Superior temporal gyrus (tissue), 1 donor: ENCODE data around the gene PSPH.

Experiments used
- DNase-seq: peaks from one replicate; pipeline ENCODE4 v3.0.0-alpha.2; 2016; ENCODE audit errors: extremely low spot score

The PSPH gene

DNA sequence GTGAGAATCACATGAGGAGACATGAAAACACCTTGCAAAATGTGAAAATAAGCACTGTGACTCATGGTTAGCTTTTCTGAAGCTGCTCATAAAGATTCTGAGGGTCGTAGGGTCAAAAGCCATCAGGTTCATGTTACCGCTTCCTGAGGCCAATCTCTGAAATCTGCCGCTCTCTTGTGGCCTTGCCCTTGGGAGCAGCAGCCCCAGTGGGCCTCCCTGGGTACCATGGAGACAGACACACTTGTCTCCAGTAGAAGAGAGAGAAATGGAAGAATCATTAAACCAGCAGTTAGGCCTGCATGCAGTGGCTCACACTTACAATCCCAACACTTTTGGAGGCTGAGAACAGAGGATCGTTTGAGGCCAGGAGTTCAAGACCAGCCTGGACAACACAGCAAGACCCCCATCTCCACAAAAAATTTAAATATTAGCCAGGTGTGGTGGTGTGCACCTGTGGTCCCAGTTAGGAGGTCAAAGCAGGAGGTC, 44.0 kb downstream of the PSPH start:
- no peak for DNase-seq

GRCh38 chr7:56003749-56004148, 47.5 kb downstream of the PSPH start:
- no peak for DNase-seq

DNA sequence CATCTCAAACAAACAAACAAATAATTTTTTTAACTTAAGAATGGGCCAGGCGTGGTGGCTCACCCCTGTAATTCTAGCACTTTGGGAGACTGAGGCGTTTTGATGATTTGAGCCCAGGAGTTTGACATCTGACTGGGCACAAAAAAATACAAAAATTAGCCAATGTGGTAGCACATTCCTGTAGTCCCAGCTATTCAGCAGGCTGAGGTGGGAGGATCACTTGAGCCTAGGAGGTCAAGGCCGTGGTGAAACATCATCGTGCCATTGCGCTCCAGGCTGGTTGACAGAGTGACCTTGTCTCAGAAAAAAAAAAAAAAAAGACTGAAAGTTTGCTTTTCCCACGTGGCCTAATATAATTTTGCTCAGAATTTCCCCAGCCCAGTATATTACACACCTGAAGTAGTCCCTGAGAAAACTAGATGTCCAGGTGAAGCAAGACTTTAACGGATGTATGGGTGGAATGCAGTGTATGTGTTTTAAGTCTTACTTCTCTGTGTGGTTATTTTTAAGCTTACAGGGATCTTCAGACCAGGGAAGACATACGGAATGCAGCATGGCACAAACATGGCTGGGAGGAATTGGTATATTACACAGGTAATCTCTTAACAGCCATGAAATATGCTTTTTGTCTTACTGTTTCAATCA, 54.3 kb downstream of the PSPH start:
- no peak for DNase-seq

DNA sequence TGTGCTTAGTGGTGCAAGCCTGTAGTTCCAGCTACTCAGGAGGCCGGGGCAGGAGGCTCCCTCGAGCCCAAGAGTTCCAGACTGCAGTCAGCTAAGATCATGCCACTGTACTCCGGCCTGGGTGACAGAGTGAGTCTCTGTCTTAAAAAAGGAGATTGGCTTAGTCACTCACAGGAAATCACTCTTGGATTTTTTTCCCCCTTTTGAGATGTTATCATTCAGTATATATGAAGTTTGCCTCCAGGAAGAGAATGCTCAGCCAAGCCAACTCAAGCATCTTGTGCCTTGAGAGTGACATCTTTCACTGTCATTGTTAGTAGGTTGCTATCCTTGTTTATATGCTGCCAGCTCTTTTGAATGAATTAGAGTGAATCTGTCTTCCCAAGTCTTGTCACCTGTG, 58.9 kb downstream of the PSPH start:
- no peak for DNase-seq

- DNase-seq: no peak
Observed at GRCh38 chr7:55983537-55983936, 67.7 kb downstream of the PSPH start.

- DNase-seq: no peak
Observed at GRCh38 chr7:55980266-55980665, 71.0 kb downstream of the PSPH start.

DNA sequence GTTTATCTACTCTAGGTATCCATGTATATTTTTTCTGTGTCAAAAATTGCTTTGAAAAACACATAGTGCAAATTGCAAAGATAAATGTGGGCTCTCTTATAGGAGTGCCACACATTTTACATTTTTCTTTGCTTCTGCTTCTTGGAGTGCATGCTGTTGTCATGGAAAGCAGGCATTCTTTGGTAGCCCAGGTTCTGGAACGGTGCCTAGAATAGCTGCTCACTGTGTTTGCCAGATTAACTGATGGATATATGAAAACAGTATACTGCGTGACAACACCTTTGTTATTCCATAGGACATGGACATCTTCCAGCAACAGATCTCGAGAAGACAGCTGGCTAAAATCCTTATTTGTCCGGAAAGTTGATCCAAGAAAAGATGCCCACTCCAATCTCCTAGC, 73.4 kb downstream of the PSPH start:
- DNase-seq: peak; percentile 61

- DNase-seq: no peak
Observed at GRCh38 chr7:55975988-55976633, 75.1 kb downstream of the PSPH start.

GRCh38 chr7:55973747-55974250, 77.4 kb downstream of the PSPH start:
- DNase-seq: no peak

- no peak for DNase-seq
Observed at GRCh38 chr7:55970978-55971377, 80.3 kb downstream of the PSPH start.

DNA sequence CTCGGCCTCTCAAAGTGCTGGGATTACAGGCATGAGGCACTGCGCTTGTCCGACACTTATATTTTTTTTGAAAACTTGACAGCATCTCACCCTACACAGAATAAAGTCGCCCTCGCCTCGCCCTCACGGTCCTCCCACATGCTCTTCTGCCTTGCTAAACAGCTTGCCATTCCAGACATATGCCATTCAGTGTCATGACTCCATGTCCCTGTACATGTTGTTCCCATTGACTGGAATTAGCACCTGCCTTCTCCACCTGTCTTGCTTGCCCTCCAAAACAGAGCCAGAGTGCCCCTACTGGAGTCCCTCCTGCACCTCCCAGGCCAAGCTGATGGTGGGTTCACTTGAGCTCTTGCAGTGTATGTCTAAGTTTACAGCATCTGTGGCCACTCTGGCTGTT, 80.7 kb downstream of the PSPH start:
- DNase-seq: no peak

DNA sequence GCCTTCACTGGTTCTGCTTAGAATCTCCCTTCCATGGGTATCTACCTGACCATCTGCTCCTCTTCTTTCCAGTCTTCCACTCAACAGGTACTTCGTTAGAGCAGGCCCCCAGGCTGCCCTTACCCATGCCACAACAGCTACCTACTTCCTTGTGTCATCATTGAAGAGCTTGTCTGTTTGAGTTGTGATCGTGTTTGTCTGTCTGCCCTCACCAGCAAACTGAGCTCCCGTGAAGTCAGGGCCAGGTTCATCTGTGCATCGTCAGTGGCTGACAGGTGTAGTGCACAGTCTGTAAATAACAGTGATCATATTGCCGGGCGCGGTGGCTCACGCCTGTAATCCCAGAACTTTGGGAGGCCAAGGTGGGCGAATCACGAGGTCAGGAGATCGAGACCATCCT, 81.9 kb downstream of the PSPH start:
- DNase-seq: no peak

- peak; percentile 36 for DNase-seq
Observed at GRCh38 chr7:55966851-55967250, 84.4 kb downstream of the PSPH start.

DNA sequence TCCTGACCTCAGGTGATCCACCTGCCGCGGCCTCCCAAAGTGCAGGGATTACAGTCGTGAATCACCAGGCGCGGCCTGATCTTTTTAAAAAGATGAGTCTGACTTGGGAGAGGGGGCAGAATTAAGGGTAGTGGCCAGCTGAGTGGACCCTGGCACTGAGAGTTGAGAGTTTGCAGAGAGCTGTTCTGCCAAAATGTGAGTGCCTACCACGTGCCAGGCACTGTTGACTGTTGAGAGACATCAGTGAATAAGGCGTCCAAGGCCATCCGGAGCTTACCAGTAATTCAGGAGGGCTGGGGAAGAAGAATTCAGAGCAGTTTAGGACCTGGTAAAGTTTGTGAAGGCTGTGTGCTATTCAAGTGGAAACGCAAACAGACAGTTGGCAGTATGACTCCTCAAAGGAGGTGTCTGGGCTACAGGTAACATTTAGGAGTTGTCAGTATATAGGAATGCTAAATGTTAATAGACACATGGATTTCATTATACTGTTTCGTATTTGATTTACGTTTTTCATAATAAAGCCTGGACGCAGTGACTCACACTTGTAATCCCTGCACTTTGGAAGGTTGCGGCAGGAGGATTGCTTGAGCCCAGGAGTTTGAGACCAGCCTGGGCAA, 85.3 kb downstream of the PSPH start:
- DNase-seq: peak; percentile 34

GRCh38 chr7:55965100-55965470, 86.2 kb downstream of the PSPH start:
- DNase-seq: peak; percentile 55

GRCh38 chr7:55964261-55965099, 86.8 kb downstream of the PSPH start, which contains the start of gene NIPSNAP2:
TSS of gene NIPSNAP2 (plus strand) at chr7:55964585. CDS start at chr7:55964610, 25 bp downstream.
- peak; percentile 55 for DNase-seq

GRCh38 chr7:55963584-55964168, 87.6 kb downstream of the PSPH start:
- no peak for DNase-seq

GRCh38 chr7:55962014-55962413, 89.2 kb downstream of the PSPH start:
- no peak for DNase-seq
